ENCODE results near the gene VSTM4. TPM values are rescaled to one million over a fixed set of nuclear protein-coding genes. Genes with fewer than 3 reads are reported as not detected.
A peak's percentile ranks its signal among the peaks of the same experiment; 100 is the strongest.

Gene VSTM4
- polyA plus RNA-seq, 1 experiment, result 4.4 TPM

DNA sequence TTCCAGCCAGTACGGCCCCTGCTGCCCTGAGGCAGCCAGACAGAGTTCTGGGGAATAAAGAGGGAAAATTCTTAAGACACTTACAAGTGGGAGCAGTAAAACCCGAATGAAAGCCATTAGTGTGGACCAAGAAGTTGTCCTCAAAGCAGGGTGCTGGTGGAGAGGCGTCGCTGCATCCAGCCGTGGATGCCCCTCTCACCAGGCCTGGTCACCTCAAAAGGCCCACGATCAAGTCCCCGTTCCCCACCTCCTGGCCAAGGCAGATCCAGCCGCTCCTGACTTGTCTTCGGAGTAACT lies 656 bp downstream of the VSTM4 start:
- ChIA-PET CTCF (interaction anchor here (1.8 kb wide), 1 partner anchor 458 kb away, joined by 7 read pairs; no protein-coding TSS in a partner anchor), POLR2A (no interaction called here)
- H3K27me3 ChIP-seq (ENCODE audit: control insufficient read depth, insufficient read depth, low read length), result no peaks in the 10 kb centered on the region; the same call in 1 of the 2 replicates
- no peak for DNase-seq (ENCODE audit: low read depth)
- TF ChIP-seq, protein P1, sequence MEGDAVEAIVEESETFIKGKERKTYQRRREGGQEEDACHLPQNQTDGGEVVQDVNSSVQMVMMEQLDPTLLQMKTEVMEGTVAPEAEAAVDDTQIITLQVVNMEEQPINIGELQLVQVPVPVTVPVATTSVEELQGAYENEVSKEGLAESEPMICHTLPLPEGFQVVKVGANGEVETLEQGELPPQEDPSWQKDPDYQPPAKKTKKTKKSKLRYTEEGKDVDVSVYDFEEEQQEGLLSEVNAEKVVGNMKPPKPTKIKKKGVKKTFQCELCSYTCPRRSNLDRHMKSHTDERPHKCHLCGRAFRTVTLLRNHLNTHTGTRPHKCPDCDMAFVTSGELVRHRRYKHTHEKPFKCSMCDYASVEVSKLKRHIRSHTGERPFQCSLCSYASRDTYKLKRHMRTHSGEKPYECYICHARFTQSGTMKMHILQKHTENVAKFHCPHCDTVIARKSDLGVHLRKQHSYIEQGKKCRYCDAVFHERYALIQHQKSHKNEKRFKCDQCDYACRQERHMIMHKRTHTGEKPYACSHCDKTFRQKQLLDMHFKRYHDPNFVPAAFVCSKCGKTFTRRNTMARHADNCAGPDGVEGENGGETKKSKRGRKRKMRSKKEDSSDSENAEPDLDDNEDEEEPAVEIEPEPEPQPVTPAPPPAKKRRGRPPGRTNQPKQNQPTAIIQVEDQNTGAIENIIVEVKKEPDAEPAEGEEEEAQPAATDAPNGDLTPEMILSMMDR (IDR thresholded peaks at IDR 0.05; ENCODE audit: insufficient read depth, low read depth, low read length), result 0 out of 2 replicates have a peak, but pooled peaks have one; percentile 2
- H3K4me3 ChIP-seq (ENCODE audit: low read depth, low read length), result peak overlapping the region; percentile 59
- H3K36me3 ChIP-seq (ENCODE audit: control insufficient read depth, insufficient read depth, low read length), result no peaks in the 10 kb centered on the region; the same call in none of the 2 replicates

DNA sequence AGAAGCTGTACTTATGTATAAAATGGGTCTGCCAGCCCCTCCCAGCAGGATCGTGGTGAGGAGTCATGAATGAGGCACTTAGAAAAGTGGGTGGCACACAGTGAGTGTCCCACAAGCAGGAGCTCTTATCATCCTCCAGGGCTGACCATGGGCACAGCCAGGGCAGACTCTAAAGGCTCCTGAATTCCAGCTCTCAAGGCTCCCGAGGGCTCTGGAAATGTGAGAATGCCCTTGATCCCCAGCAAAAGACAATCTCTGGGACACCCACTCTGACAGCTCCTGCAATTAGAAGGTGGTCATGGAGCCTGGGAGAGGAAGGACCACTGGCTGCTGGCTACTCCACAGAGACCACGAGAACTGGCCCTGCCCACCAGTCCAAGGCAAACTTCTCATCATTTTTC lies 1.6 kb downstream of the VSTM4 start:
- H3K27me3 ChIP-seq (ENCODE audit: control insufficient read depth, insufficient read depth, low read length), result no peaks in the 10 kb centered on the region
- POLR2A ChIA-PET, result no interaction called here
- no peaks in the 10 kb centered on the region; the same call in none of the 2 replicates for H3K36me3 ChIP-seq (ENCODE audit: control insufficient read depth, insufficient read depth, low read length)
- TF ChIP-seq, protein P1 (IDR thresholded peaks at IDR 0.05; ENCODE audit: insufficient read depth, low read depth, low read length), result no peak
- no peak for DNase-seq (ENCODE audit: low read depth)
- no peak overlapping the region for H3K4me3 ChIP-seq (ENCODE audit: low read depth, low read length)
- CTCF ChIA-PET, result interaction anchor here (0.6 to 1.8 kb wide), 4 partner anchors 32 to 457 kb away, joined by 3 to 7 read pairs (median 4); no protein-coding TSS in a partner anchor

DNA sequence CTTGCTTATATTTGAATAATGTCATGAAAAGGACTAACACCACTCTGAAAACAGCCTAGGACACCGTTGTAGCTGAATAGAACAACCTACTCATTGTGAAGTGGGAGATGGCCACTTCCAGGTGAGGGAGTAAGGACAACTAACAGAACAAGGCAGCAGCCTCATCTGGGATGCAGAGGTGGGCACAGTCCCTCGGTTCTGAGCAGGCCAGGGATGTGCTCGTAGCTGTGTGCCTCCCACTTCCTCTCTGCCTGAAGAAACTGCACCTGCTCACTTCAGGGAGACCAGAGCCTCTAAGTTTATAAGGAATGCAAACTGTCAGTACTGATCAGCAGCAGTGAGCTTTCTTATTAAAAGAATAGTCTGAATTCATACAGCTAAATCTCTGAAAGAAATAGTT lies 2.5 kb downstream of the VSTM4 start:
- POLR2A ChIA-PET, result no interaction called here
- TF ChIP-seq, protein P1 (IDR thresholded peaks at IDR 0.05; ENCODE audit: insufficient read depth, low read depth, low read length), result no peak
- CTCF ChIA-PET, result interaction anchor here (1.3 to 1.4 kb wide), 2 partner anchors 33 to 49 kb away, joined by 4 to 5 read pairs; no protein-coding TSS in a partner anchor

DNA sequence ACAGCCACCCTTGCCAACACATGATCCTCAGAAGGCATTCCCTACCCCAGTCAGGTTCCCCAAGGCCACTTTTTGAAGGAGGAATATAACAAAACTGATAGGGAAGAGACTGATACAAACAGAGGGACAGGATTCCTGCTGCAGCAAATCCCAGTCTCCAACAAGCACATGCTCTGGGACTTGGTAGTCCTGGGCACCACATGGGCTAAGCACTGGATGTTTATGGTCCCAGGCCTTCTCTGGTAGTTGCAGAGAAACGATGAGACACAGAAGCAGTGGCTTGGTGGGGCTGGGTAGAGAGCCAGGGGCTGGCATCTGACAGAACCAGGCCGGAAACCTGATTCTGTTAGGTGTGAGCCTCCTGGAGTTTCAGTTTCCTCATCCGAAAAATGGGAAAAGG lies 3.2 kb downstream of the VSTM4 start:
- H3K36me3 ChIP-seq (ENCODE audit: control insufficient read depth, insufficient read depth, low read length), result no peaks in the 10 kb centered on the region; the same call in none of the 2 replicates
- ChIA-PET POLR2A (no interaction called here), CTCF (no interaction called here)
- no peak overlapping the region for H3K4me3 ChIP-seq (ENCODE audit: low read depth, low read length)
- TF ChIP-seq, protein P1 (IDR thresholded peaks at IDR 0.05; ENCODE audit: insufficient read depth, low read depth, low read length), result no peak
- DNase-seq (ENCODE audit: low read depth), result no peak
- H3K27me3 ChIP-seq (ENCODE audit: control insufficient read depth, insufficient read depth, low read length), result no peaks in the 10 kb centered on the region

More for the DNA sequence above, 2.5 kb downstream of the VSTM4 start:
- Histone ChIP-seq H3K4me3 (ENCODE audit: low read depth, low read length) (no peak overlapping the region), H3K27me3 (ENCODE audit: control insufficient read depth, insufficient read depth, low read length) (no peaks in the 10 kb centered on the region), H3K36me3 (ENCODE audit: control insufficient read depth, insufficient read depth, low read length) (no peaks in the 10 kb centered on the region; the same call in none of the 2 replicates)
- no peak for DNase-seq (ENCODE audit: low read depth)

DNA sequence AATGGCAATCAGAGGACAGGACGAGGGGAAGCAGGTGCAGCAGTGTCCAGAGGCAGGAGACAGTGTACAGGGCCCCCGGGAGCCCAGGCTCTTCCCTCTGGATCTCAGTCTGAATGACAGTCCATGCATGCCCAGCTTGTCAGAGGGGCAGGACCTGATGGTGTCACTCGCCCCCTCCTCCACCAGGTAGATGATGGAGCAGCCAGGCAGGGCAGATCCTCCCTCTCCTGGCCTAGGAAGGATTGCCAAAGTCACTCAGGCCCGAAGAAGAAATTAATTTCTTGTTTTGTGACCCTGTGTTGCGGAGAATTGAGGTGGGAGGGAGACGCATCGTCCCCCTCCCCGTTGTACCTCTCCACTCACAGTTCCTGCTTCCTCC lies 4.0 kb downstream of the VSTM4 start:
- ChIA-PET CTCF (interaction anchor here (1.7 kb wide), 1 partner anchor 50 kb away, joined by 4 read pairs; no protein-coding TSS in a partner anchor), POLR2A (no interaction called here)
- DNase-seq (ENCODE audit: low read depth), result no peak
- H3K27me3 ChIP-seq (ENCODE audit: control insufficient read depth, insufficient read depth, low read length), result no peaks in the 10 kb centered on the region
- TF ChIP-seq, protein P1 (IDR thresholded peaks at IDR 0.05; ENCODE audit: insufficient read depth, low read depth, low read length), result no peak
- no peak overlapping the region for H3K4me3 ChIP-seq (ENCODE audit: low read depth, low read length)
- no peaks in the 10 kb centered on the region; the same call in none of the 2 replicates for H3K36me3 ChIP-seq (ENCODE audit: control insufficient read depth, insufficient read depth, low read length)
